ENCODE data around the gene FOXL1.
A peak's percentile ranks its signal among the peaks of the same experiment; 100 is the strongest.

The FOXL1 gene

DNA sequence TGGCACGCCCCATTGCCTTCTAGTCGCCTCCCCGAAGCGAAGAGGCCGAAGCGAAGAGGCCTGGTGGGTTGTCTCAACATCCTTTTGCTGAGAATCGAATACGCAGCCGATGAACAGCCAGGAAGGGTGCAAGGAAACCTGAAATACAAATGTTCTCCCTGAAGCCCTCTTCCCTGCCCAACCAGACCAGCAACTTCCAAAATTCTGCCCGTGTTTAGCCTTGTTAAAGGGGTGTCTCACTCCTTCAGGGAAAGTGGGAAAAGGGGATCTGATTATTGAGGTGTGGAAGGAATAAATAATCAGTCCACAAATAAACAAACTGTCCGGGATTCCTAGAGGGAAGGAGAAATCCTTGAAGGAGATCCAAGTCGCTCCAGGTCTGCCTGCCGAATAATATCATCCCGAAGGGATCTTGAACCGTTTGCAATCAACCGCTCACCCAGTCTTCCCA, 13.1 kb upstream of the FOXL1 start:
- no peak overlapping the region for H3K9ac ChIP-seq (ENCODE audit: low read depth, low read length)
- H3K9me3 ChIP-seq (ENCODE audit: insufficient read depth, low read depth, low read length): no peaks in the 10 kb centered on the region
- peaks cover 92% of the 10 kb centered on the region for H3K27me3 ChIP-seq (ENCODE audit: insufficient read depth, low read length)
- H3K36me3 ChIP-seq (ENCODE audit: insufficient read depth, low read depth, low read length): no peaks in the 10 kb centered on the region
- peaks cover 3% of the 10 kb centered on the region; the same call in 1 of the 2 replicates for H3K4me1 ChIP-seq (ENCODE audit: insufficient read depth, low read length)
- no peak overlapping the region for H3K4me3 ChIP-seq (ENCODE audit: low read length)
- no peak overlapping the region for H3K27ac ChIP-seq (ENCODE audit: low read length)

DNA sequence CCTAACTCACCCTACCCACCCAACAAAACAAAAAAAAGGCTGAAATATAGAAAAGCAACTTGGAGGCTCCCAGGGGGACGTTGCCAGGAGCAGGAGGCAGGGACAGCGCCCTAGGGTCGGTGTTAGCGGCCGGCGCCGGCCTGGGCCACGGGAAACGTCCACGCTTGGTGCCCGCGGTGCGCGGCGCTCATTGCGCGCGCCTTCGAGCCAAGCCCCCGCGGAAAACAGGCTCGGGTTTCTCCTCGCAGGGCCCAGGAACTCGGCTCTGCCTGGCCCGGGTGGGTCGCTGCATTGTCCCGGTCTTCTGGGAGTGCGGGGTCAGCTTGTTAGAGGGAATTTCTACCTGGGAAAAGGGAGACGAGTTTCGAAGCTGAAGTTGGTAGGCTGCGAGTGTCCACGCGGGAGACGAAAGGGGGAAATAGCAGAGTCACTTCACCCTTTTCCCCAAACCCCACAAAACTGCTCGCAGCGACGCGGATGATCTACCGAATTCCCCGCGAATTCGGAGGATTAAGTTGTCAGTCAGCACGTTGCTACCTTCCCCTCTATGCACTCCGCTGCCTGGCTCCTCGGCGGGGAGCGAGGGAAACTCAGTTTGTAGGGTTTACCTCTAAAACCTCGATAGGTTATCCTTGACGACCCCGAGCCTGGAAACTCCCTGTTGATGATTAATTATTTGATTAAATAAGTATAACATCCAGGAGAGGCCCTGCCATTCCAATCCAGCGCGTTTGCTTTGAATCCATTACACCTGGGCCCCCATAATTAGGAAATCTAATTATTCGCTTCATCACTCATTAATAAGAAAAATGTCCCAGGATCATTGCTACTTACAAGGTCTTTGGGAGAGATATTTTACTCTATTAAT, 12.5 kb upstream of the FOXL1 start:
- no peak overlapping the region for H3K4me3 ChIP-seq (ENCODE audit: low read length)

DNA sequence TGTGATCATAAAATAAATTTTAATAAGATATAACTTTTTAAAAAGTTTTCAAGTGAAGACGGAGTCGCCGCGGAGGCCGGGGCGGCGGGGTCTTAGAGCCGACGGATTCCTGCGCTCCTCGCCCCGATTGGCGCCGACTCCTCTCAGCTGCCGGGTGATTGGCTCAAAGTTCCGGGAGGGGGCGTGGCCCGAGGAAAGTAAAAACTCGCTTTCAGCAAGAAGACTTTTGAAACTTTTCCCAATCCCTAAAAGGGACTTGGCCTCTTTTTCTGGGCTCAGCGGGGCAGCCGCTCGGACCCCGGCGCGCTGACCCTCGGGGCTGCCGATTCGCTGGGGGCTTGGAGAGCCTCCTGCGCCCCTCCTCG, 11.8 kb upstream of the FOXL1 start, which contains the start of gene FOXC2:
FOXC2 (plus strand) TSS at position 229 of the 365 bp plus-strand sequence. CDS start 507 bp downstream, outside the sequence.
- peak within 1 kb of the TSS; percentile 54; the same call in 1 of the 2 replicates for H3K4me3 ChIP-seq (ENCODE audit: low read length)
- no peaks in the 10 kb centered on the region for H3K36me3 ChIP-seq (ENCODE audit: insufficient read depth, low read depth, low read length)
- peaks cover 9% of the 10 kb centered on the region; the same call in 1 of the 2 replicates for H3K4me1 ChIP-seq (ENCODE audit: insufficient read depth, low read length)
- H3K27ac ChIP-seq (ENCODE audit: low read length): no peak within 1 kb of the TSS
- no peak within 1 kb of the TSS for H3K9ac ChIP-seq (ENCODE audit: low read depth, low read length)
- no peaks in the 10 kb centered on the region; the same call in 1 of the 2 replicates for H3K9me3 ChIP-seq (ENCODE audit: insufficient read depth, low read depth, low read length)
- H3K27me3 ChIP-seq (ENCODE audit: insufficient read depth, low read length): peaks cover 98% of the 10 kb centered on the region

More for the DNA sequence above, 12.5 kb upstream of the FOXL1 start:
- Histone ChIP-seq H3K9ac (ENCODE audit: low read depth, low read length) (no peak overlapping the region), H3K4me1 (ENCODE audit: insufficient read depth, low read length) (peaks cover 7% of the 10 kb centered on the region; the same call in 1 of the 2 replicates), H3K36me3 (ENCODE audit: insufficient read depth, low read depth, low read length) (no peaks in the 10 kb centered on the region), H3K27ac (ENCODE audit: low read length) (no peak overlapping the region), H3K9me3 (ENCODE audit: insufficient read depth, low read depth, low read length) (no peaks in the 10 kb centered on the region; the same call in 1 of the 2 replicates), H3K27me3 (ENCODE audit: insufficient read depth, low read length) (peaks cover 98% of the 10 kb centered on the region)

DNA sequence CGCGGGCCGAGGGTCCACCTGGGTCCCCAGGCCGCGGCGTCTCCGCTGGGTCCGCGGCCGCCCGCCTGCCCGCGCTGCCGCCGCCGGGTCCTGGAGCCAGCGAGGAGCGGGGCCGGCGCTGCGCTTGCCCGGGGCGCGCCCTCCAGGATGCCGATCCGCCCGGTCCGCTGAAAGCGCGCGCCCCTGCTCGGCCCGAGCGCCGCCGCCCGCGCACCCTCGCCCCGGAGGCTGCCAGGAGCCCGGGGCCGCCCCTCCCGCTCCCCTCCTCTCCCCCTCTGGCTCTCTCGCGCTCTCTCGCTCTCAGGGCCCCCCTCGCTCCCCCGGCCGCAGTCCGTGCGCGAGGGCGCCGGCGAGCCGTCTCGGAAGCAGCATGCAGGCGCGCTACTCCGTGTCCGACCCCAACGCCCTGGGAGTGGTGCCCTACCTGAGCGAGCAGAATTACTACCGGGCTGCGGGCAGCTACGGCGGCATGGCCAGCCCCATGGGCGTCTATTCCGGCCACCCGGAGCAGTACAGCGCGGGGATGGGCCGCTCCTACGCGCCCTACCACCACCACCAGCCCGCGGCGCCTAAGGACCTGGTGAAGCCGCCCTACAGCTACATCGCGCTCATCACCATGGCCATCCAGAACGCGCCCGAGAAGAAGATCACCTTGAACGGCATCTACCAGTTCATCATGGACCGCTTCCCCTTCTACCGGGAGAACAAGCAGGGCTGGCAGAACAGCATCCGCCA, 11.2 kb upstream of the FOXL1 start:
- H3K27me3 ChIP-seq (ENCODE audit: insufficient read depth, low read length): peaks cover 98% of the 10 kb centered on the region
- H3K36me3 ChIP-seq (ENCODE audit: insufficient read depth, low read depth, low read length): no peaks in the 10 kb centered on the region
- H3K4me1 ChIP-seq (ENCODE audit: insufficient read depth, low read length): peaks cover 9% of the 10 kb centered on the region; the same call in 1 of the 2 replicates
- H3K4me3 ChIP-seq (ENCODE audit: low read length): peak overlapping the region; percentile 54; the same call in 1 of the 2 replicates
- no peak overlapping the region for H3K27ac ChIP-seq (ENCODE audit: low read length)
- H3K9ac ChIP-seq (ENCODE audit: low read depth, low read length): no peak overlapping the region
- H3K9me3 ChIP-seq (ENCODE audit: insufficient read depth, low read depth, low read length): no peaks in the 10 kb centered on the region; the same call in 1 of the 2 replicates

DNA sequence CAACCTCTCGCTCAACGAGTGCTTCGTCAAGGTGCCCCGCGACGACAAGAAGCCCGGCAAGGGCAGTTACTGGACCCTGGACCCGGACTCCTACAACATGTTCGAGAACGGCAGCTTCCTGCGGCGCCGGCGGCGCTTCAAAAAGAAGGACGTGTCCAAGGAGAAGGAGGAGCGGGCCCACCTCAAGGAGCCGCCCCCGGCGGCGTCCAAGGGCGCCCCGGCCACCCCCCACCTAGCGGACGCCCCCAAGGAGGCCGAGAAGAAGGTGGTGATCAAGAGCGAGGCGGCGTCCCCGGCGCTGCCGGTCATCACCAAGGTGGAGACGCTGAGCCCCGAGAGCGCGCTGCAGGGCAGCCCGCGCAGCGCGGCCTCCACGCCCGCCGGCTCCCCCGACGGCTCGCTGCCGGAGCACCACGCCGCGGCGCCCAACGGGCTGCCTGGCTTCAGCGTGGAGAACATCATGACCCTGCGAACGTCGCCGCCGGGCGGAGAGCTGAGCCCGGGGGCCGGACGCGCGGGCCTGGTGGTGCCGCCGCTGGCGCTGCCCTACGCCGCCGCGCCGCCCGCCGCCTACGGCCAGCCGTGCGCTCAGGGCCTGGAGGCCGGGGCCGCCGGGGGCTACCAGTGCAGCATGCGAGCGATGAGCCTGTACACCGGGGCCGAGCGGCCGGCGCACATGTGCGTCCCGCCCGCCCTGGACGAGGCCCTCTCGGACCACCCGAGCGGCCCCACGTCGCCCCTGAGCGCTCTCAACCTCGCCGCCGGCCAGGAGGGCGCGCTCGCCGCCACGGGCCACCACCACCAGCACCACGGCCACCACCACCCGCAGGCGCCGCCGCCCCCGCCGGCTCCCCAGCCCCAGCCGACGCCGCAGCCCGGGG, 10.4 kb upstream of the FOXL1 start:
- H3K27me3 ChIP-seq (ENCODE audit: insufficient read depth, low read length): peaks cover 99% of the 10 kb centered on the region
- no peak overlapping the region for H3K27ac ChIP-seq (ENCODE audit: low read length)
- no peak overlapping the region for H3K9ac ChIP-seq (ENCODE audit: low read depth, low read length)

DNA sequence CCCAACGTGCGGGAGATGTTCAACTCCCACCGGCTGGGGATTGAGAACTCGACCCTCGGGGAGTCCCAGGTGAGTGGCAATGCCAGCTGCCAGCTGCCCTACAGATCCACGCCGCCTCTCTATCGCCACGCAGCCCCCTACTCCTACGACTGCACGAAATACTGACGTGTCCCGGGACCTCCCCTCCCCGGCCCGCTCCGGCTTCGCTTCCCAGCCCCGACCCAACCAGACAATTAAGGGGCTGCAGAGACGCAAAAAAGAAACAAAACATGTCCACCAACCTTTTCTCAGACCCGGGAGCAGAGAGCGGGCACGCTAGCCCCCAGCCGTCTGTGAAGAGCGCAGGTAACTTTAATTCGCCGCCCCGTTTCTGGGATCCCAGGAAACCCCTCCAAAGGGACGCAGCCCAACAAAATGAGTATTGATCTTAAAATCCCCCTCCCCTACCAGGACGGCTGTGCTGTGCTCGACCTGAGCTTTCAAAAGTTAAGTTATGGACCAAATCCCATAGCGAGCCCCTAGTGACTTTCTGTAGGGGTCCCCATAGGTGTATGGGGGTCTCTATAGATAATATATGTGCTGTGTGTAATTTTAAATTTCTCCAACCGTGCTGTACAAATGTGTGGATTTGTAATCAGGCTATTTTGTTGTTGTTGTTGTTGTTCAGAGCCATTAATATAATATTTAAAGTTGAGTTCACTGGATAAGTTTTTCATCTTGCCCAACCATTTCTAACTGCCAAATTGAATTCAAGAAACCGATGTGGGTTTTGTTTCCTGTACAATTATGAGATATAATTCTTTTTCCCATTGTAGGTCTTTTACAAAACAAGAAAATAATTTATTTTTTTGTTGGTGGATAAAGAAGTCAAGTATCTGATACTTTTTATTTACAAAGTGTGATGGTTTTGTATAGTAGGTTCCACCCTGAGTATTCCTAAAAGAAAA, 9.4 kb upstream of the FOXL1 start:
- Histone ChIP-seq H3K27ac (ENCODE audit: low read length) (no peak overlapping the region), H3K9ac (ENCODE audit: low read depth, low read length) (no peak overlapping the region), H3K4me1 (ENCODE audit: insufficient read depth, low read length) (peaks cover 19% of the 10 kb centered on the region), H3K27me3 (ENCODE audit: insufficient read depth, low read length) (peaks cover 99% of the 10 kb centered on the region), H3K9me3 (ENCODE audit: insufficient read depth, low read depth, low read length) (no peaks in the 10 kb centered on the region; the same call in 1 of the 2 replicates), H3K4me3 (ENCODE audit: low read length) (no peak overlapping the region), H3K36me3 (ENCODE audit: insufficient read depth, low read depth, low read length) (no peaks in the 10 kb centered on the region)

More for the DNA sequence above, 10.4 kb upstream of the FOXL1 start:
- Histone ChIP-seq H3K4me1 (ENCODE audit: insufficient read depth, low read length) (peaks cover 14% of the 10 kb centered on the region; the same call in 1 of the 2 replicates), H3K9me3 (ENCODE audit: insufficient read depth, low read depth, low read length) (no peaks in the 10 kb centered on the region; the same call in 1 of the 2 replicates), H3K4me3 (ENCODE audit: low read length) (no peak overlapping the region), H3K36me3 (ENCODE audit: insufficient read depth, low read depth, low read length) (no peaks in the 10 kb centered on the region)

DNA sequence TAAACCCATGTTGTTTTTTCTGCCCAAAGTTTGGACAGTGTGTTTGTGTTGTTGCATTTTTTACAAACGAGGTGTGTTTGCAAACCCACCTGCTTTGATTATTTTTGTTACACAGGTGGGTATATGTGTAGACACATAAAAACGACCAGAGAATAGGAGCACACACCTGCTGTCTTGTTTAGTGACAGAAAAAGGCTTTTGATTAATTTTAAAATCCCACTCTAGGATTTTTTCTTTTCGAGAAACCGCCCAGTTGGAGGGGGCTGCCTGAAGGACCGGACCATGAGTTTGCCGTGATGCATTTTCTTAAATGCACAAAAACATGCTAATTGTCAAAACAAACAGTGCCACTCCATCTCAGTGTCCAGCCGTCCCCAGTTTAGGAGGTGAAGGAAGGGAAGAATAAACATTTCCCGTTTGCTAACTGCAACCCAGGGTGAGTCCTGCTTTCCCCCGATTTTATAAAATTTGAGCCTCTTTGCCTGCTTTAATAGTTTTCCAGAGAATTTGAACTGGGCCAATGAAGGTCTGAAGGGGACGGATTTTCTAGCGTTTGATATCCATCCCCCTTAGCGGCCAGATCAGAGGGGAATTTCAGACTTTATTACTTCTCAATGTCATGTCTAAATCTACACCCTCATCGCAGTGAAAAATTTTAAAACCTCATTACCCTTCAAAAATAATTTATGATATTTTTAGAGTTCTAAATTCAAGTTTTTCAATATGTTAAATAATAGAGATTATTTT, 8.5 kb upstream of the FOXL1 start:
- Histone ChIP-seq H3K4me1 (ENCODE audit: insufficient read depth, low read length) (peaks cover 17% of the 10 kb centered on the region), H3K4me3 (ENCODE audit: low read length) (no peak overlapping the region), H3K9ac (ENCODE audit: low read depth, low read length) (no peak overlapping the region), H3K9me3 (ENCODE audit: insufficient read depth, low read depth, low read length) (no peaks in the 10 kb centered on the region; the same call in 1 of the 2 replicates), H3K27ac (ENCODE audit: low read length) (no peak overlapping the region), H3K27me3 (ENCODE audit: insufficient read depth, low read length) (peaks cover 99% of the 10 kb centered on the region), H3K36me3 (ENCODE audit: insufficient read depth, low read depth, low read length) (no peaks in the 10 kb centered on the region)

DNA sequence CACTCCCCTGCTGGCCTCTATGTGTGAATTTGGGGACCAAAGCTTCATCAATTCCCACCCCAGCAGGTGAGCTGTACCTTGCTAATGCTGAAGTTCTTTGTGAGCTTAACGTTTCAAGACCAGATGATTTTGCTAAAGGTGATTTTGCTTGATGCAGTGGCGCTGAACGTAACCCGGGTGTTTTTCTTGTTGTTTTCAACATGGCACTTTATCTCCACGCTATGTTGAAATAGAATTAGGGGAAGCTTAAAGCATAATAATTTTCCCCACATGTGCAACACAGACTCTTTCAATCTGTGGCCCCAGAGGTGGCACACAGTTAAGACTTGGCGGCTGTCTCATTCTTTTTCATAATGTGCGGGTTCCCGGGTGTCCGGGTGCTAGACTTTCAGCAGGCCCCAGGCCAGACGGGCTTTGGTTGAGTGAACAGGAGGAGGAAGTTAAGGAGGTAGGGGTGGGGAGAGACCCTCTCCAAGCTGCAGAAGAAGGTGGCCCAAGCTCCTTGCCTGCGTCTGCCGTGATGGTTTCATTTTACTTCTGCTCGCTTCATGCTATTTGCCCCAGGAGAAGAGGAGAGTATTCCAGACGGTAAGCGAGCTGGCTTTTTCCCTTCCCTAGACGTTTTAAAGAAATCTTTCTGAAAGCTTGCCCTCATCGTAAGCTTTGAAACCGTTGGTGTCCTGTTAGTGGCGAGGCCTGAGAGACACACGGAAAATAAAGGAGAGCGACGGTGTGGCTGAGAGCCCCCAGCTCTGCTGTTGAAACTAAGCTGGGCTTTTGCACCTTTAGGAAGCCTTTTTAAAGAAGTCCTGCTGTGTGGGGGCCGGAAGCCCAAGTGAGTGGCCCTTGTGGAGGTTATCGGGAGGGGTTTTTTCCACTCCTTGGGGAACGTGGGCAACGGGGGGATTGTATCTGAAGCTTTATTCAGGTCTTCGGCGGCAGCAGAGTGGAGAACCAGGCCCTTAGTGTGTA, 7.5 kb upstream of the FOXL1 start:
- no peak overlapping the region for H3K9ac ChIP-seq (ENCODE audit: low read depth, low read length)
- no peak overlapping the region for H3K27ac ChIP-seq (ENCODE audit: low read length)
- H3K27me3 ChIP-seq (ENCODE audit: insufficient read depth, low read length): peaks cover 99% of the 10 kb centered on the region
- H3K4me3 ChIP-seq (ENCODE audit: low read length): no peak overlapping the region
- no peaks in the 10 kb centered on the region for H3K36me3 ChIP-seq (ENCODE audit: insufficient read depth, low read depth, low read length)
- no peaks in the 10 kb centered on the region; the same call in 1 of the 2 replicates for H3K9me3 ChIP-seq (ENCODE audit: insufficient read depth, low read depth, low read length)
- peaks cover 23% of the 10 kb centered on the region for H3K4me1 ChIP-seq (ENCODE audit: insufficient read depth, low read length)

DNA sequence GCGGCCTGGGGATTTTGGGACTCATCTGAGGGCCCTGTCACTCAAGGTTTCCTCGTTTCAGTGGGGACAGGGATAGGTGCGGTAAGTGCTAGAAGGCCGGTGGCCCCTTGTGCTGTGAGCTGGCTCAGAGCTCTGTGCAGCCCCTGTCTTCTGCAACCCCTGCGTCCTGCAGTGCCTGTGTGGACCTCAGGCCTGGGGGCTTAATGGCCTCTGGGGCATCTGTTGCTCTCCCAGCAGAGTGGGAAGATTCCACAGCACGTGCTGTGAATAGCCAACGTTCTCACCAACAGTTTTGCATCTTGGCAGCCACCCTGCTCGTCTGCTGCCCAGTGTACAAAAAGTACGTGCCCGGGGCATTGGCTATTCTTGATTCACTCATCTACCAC, 6.8 kb upstream of the FOXL1 start:
- no peaks in the 10 kb centered on the region for H3K36me3 ChIP-seq (ENCODE audit: insufficient read depth, low read depth, low read length)
- H3K4me1 ChIP-seq (ENCODE audit: insufficient read depth, low read length): peaks cover 24% of the 10 kb centered on the region
- peaks cover 99% of the 10 kb centered on the region for H3K27me3 ChIP-seq (ENCODE audit: insufficient read depth, low read length)
- H3K9ac ChIP-seq (ENCODE audit: low read depth, low read length): no peak overlapping the region
- H3K9me3 ChIP-seq (ENCODE audit: insufficient read depth, low read depth, low read length): no peaks in the 10 kb centered on the region; the same call in 1 of the 2 replicates
- H3K4me3 ChIP-seq (ENCODE audit: low read length): no peak overlapping the region
- H3K27ac ChIP-seq (ENCODE audit: low read length): no peak overlapping the region

All from iPS-20b (cell line).